SIG-M5 (cell line): ENCODE results near the gene PODXL.

ENCODE experiments used
- DNase-seq: peaks from one replicate; lab custom pipeline; 2025; lab: John Stamatoyannopoulos, UW

Gene PODXL

DNA sequence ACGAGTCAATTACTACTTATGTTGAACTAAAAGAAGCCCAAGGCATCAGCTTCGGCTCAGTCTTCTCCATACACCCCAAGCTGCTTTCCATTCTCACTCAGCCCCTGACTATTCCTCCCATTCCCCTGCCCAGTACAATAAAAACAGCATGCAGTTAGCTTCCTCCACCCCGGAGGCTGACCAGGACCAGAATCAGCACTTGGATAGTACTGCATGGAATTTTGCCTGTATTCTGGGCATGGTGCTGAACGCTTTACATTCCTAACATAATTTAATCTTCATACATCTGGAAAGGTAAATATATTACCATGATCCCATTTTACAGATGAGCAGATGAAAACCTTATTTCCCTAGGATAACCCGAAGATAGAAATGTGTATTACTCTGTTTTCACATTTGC is 7.5 kb upstream of the PODXL start:
- DNase-seq = no peak

- no peak for DNase-seq
Observed at GRCh38 chr7:131562941-131563340, 6.5 kb upstream of the PODXL start.

- no peak for DNase-seq
Observed at GRCh38 chr7:131560061-131560460, 3.6 kb upstream of the PODXL start.

GRCh38 chr7:131557652-131558385 is 1.4 kb upstream of the PODXL start:
- no peak for DNase-seq

DNA sequence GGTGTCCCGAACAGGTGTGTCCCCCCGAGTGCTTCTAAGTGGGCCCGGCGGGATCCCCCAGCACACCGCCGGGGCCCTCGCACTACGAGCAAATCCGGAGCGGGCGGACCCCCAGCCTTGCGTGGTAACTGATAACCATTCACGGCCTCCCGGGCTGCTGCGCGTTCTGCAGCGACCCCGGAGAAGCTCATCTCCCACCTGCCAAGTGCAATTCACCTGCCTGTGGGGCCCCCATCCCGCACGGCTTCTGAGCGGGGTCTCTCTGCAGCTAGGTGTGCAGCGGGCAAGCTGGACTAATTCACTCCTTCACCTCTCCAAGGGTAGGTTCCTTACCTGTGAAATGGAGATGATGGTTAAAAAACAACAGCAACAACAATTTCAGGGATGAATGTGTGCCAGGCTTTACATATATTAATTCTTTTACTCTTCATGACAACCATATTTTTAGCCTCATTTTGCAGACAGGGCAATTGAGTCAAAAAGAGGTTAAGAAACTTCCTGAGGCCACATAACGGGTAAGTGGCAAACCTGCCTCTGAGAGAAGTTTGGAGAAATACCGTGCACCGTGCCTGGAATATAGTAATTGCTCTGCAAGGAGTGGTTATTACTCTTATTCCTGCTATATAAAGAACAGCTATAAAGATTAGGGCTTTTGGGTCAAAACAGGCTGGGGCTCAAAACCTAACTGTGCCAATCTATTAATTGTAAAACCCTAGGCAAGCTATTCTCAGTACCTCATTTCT is 652 bp upstream of the PODXL start:
- no peak for DNase-seq

GRCh38 chr7:131555552-131556052 is 826 bp downstream of the PODXL start:
- no peak for DNase-seq

- no peak for DNase-seq
Observed at GRCh38 chr7:131554880-131555516, 1.4 kb downstream of the PODXL start.

GRCh38 chr7:131553931-131554330 is 2.5 kb downstream of the PODXL start:
- no peak for DNase-seq

- DNase-seq = no peak
Observed at GRCh38 chr7:131552053-131552452, 4.4 kb downstream of the PODXL start.

DNA sequence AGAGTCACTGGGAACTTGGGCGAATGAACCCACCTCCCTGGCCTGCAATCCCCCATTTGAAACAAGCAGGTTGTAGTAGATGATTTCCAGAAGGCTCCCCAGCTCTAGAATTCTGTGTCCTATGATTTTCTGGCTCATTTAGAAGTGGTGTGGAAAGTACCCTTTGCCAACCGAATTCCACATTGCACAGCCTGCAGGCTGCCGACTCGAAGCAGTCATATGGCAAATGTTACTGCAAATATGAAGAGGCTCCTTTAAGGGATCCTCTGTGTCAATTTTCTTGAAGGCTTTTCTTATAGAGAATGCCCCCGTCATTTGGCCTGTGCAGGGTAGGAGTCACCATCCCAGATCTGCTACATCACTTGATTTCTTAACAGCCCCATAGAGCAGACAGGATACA is 5.6 kb downstream of the PODXL start:
- DNase-seq = no peak

GRCh38 chr7:131548371-131548770 is 8.1 kb downstream of the PODXL start:
- DNase-seq = no peak

DNA sequence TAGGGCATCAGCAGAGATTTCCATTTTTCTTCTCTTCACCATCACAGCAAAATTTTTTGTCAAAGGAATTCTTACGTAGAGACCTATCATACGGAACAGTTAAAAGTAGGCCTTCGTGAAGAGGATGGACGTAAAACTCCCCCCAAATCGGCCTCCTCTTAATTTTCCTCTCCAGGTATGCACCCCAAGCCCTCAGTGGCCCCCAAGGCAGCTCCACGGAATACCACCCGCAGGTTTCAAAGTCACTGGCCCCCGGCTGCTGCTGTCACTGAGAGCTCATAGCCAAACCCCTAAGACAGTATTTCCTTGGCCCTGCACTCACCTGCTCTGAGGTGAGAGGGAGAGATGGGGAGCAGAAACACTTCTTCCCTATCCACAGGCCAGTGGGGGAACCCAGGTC is 8.8 kb downstream of the PODXL start:
- no peak for DNase-seq

- no peak for DNase-seq
Observed at GRCh38 chr7:131546583-131547141, 9.8 kb downstream of the PODXL start.

DNA sequence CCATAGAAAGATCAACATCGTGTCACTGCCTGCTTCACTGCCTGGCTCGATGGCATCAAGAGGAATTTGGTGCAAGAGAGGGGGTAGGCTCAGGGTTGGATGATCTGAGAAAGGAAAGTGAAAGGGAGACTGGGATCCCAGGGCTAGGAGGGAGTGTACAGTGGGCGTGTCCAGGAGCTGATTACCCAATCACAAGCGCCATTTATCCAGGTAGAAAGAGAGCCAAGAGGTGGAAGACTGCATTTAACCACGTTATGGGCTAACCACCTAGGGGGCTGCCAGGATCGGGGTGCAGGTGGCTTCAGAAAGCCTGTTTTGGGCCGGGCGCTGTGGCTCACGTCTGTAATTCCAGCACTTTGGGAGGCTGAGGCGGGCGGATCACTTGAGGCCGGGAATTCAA is 10.3 kb downstream of the PODXL start:
- no peak for DNase-seq

- no peak for DNase-seq
Observed at GRCh38 chr7:131544449-131545301, 11.8 kb downstream of the PODXL start.

GRCh38 chr7:131544021-131544420 is 12.4 kb downstream of the PODXL start:
- no peak for DNase-seq

GRCh38 chr7:131543298-131543697 is 13.1 kb downstream of the PODXL start:
- no peak for DNase-seq

- no peak for DNase-seq
Observed at GRCh38 chr7:131540491-131541162, 15.8 kb downstream of the PODXL start.

GRCh38 chr7:131538813-131539179 is 17.6 kb downstream of the PODXL start:
- DNase-seq = no peak

- DNase-seq = no peak
Observed at GRCh38 chr7:131538071-131538812, 18.2 kb downstream of the PODXL start.
